Measurements from ENCODE around the gene LGR5. TPM values are rescaled to one million over a fixed set of nuclear protein-coding genes. Genes with fewer than 3 reads are reported as not detected.

LGR5 gene
- total RNA-seq, 2 donors from 2014 or later, result 1.8 to 7.4 TPM

DNA sequence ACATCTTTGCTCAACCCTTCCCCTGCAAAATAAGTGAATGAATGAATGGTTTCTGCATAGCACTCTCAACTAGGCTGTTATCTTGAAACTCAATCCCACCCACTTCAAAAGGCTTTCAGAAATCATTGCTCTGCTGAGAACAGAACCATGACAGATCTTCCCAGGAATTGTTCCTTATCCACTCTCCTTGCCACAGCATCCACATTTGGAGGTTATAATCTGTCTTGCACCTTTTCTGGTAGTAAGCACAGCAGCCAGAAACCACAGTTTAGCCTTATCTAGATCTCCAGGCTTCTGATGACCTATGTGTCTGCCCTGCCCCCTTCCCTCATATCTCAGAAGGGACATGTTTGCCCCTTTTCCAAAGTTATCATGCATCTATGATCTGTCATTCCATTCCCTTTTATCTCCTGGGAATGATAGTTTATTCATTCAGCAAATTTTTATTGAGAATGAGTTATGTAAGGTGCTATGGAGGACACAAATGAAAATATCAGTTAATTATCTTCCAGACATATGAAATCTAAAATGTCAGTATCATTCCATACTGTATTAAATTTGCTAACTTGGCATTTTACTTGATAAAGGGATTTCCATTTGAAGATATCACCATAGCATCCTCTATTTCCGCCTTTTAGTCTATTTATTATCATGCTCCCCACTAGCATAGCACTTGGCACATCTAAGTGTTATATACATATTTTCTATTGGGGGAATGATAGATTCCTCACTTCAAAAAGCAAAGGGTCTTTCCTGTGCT lies 21.4 kb downstream of the LGR5 start:
- TF ChIP-seq, protein P1, sequence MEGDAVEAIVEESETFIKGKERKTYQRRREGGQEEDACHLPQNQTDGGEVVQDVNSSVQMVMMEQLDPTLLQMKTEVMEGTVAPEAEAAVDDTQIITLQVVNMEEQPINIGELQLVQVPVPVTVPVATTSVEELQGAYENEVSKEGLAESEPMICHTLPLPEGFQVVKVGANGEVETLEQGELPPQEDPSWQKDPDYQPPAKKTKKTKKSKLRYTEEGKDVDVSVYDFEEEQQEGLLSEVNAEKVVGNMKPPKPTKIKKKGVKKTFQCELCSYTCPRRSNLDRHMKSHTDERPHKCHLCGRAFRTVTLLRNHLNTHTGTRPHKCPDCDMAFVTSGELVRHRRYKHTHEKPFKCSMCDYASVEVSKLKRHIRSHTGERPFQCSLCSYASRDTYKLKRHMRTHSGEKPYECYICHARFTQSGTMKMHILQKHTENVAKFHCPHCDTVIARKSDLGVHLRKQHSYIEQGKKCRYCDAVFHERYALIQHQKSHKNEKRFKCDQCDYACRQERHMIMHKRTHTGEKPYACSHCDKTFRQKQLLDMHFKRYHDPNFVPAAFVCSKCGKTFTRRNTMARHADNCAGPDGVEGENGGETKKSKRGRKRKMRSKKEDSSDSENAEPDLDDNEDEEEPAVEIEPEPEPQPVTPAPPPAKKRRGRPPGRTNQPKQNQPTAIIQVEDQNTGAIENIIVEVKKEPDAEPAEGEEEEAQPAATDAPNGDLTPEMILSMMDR (IDR thresholded peaks at IDR 0.05), result no peak
- Histone ChIP-seq H3K4me1 (ENCODE audit: control insufficient read depth in 1 of 2, low read depth in 2 of 2) (no peaks in the 10 kb centered on the region), H3K27me3 (replicated peaks; ENCODE audit: insufficient read depth) (no peaks in the 10 kb centered on the region), H3K27ac (no peak overlapping the region), H3K9me3 (no peaks in the 10 kb centered on the region), H3K36me3 (no peaks in the 10 kb centered on the region), H3K4me3 (no peak overlapping the region)
- ATAC-seq (ENCODE audit: insufficient number of reproducible peaks, low FRiP score, low read depth) (no peak), DNase-seq (ENCODE audit: low spot score) (no peak)

DNA sequence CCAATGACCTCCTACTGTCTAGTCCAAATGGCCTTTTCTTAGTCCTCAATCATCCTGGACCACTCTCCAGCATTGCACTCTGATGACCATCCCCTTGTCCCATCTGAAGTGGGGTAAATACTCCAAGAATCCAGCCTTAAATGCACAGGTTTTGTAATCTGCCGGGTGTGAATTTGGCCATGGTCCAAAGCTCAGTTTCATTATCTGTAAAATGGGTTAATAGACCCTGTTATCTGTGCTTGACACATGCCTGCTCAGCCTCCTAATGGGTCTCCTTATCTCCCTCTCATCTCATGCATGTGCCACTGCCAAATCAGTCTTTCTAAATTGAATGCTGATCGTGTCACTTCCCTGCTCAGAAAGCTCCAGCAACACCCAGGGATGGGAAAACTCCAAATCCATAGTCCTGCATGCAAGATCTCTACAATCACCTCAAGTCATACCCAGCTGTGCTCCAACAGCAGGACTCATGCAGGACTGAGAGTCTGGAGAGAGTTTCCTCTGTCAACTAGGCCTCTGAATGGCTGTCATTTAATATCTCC lies 22.3 kb downstream of the LGR5 start:
- H3K4me3 ChIP-seq, result no peak overlapping the region
- no peaks in the 10 kb centered on the region for H3K4me1 ChIP-seq (ENCODE audit: control insufficient read depth in 1 of 2, low read depth in 2 of 2)
- no peak overlapping the region for H3K27ac ChIP-seq
- TF ChIP-seq, protein P1 (IDR thresholded peaks at IDR 0.05), result no peak
- DNase-seq (ENCODE audit: low spot score) (no peak), ATAC-seq (ENCODE audit: insufficient number of reproducible peaks, low FRiP score, low read depth) (no peak)
- no peaks in the 10 kb centered on the region for H3K9me3 ChIP-seq
- no peaks in the 10 kb centered on the region for H3K27me3 ChIP-seq (replicated peaks; ENCODE audit: insufficient read depth)
- H3K36me3 ChIP-seq, result no peaks in the 10 kb centered on the region

DNA sequence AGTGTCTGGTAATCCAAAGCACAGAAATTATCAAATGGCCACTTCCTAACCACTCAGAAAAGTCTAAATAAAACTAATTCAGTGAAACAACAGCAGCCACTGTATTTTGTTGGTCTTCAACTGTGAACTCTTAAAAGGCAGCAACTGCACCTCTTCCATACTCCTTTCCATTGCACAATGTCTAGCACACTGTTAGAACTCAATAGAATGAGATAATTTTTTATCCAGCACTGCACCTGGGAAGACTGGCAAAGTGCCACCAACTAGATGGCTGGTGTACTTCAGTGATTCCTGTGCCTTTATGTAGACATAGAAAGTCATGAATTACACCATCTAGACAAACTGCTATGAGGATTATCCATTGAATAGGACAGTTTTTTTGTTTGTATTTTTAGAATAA lies 26.2 kb downstream of the LGR5 start:
- Histone ChIP-seq H3K4me1 (ENCODE audit: control insufficient read depth in 1 of 2, low read depth in 2 of 2) (no peaks in the 10 kb centered on the region), H3K36me3 (no peaks in the 10 kb centered on the region), H3K27ac (no peak overlapping the region), H3K4me3 (no peak overlapping the region), H3K9me3 (no peaks in the 10 kb centered on the region), H3K27me3 (replicated peaks; ENCODE audit: insufficient read depth) (no peaks in the 10 kb centered on the region)
- DNase-seq (ENCODE audit: low spot score) (no peak), ATAC-seq (ENCODE audit: insufficient number of reproducible peaks, low FRiP score, low read depth) (no peak)
- TF ChIP-seq, protein P1 (IDR thresholded peaks at IDR 0.05), result no peak

DNA sequence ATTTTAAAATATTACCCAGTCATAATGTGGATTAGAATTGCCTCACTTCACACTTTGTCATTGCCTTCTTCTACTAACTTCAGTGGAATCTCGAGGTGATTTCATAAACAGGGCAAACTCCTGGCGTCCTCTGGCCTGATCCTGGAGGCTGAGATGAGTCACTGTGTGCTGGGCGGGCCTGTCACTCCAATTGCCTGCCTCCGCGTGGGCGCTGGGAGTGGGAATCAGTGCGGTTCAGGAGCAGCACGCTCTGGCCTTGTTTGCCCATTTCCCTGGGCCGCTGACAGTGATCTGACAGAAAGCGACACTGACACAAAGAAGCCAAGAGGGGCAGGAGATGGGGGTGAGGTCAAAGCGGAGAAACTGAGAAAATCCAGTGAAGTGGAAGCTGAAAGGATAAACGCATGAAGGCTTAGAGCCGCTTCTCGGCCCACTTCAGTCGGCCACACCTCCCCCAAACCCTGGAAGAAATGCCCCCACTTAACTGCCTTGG lies 29.7 kb downstream of the LGR5 start:
- no peaks in the 10 kb centered on the region for H3K27me3 ChIP-seq (replicated peaks; ENCODE audit: insufficient read depth)
- no peaks in the 10 kb centered on the region for H3K9me3 ChIP-seq
- no peak overlapping the region for H3K27ac ChIP-seq
- H3K36me3 ChIP-seq, result no peaks in the 10 kb centered on the region
- no peak for DNase-seq (ENCODE audit: low spot score)
- no peak overlapping the region for H3K4me3 ChIP-seq
- no peak for ATAC-seq (ENCODE audit: insufficient number of reproducible peaks, low FRiP score, low read depth)
- no peaks in the 10 kb centered on the region for H3K4me1 ChIP-seq (ENCODE audit: control insufficient read depth in 1 of 2, low read depth in 2 of 2)
- TF ChIP-seq, protein P1 (IDR thresholded peaks at IDR 0.05), result no peak

DNA sequence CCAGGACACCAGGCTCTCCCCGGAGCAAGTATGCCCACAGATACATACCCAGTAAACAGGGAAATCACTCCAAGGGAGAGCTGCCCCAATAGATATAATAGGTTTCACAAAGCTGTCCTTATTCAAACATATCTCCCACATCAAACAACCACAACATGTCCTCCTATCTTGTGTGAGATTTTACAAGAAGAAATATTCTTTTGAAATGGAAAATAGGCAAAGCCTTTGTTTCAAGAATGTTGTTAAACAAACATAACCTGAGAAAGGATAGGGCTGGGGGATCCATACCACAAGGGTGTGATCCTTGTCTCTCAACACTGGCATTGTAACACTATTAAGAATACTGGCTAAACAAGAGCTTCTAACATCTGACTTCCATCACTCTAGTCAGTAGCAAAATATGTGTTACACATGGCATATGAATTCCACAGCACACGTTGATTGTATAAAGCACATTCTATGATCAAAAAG lies 32.9 kb downstream of the LGR5 start:
- no peaks in the 10 kb centered on the region for H3K36me3 ChIP-seq
- DNase-seq (ENCODE audit: low spot score), result no peak
- no peaks in the 10 kb centered on the region for H3K27me3 ChIP-seq (replicated peaks; ENCODE audit: insufficient read depth)
- TF ChIP-seq, protein P1 (IDR thresholded peaks at IDR 0.05), result no peak
- H3K4me1 ChIP-seq (ENCODE audit: control insufficient read depth in 1 of 2, low read depth in 2 of 2), result peaks cover 19 to 28% of the 10 kb centered on the region in 2 donors
- no peak for ATAC-seq (ENCODE audit: insufficient number of reproducible peaks, low FRiP score, low read depth)
- no peak overlapping the region for H3K4me3 ChIP-seq
- H3K27ac ChIP-seq, result no peak overlapping the region
- no peaks in the 10 kb centered on the region for H3K9me3 ChIP-seq

All from thoracic aorta (tissue), 2 donors.